GM12891 (cell line): Measurements from ENCODE around the gene NFATC2.

Source experiments
- POLR2A ChIP-seq: IDR thresholded peaks from 2 replicates; pipeline ENCODE4 v1.6.1; 2011; ENCODE audit warnings: low read depth, low read length, control low read depth
- POLR2AphosphoS5 ChIP-seq: IDR thresholded peaks from 2 replicates; pipeline ENCODE4 v1.6.1; 2011; ENCODE audit warnings: low read depth, low read length, control low read depth

GRCh38 chr20:51341581-51341980, 200.9 kb downstream of the NFATC2 start:
- no peak for TF ChIP-seq POLR2AphosphoS5
- TF ChIP-seq POLR2A = no peak
